Measurements from ENCODE around the gene GPC5.

DNA sequence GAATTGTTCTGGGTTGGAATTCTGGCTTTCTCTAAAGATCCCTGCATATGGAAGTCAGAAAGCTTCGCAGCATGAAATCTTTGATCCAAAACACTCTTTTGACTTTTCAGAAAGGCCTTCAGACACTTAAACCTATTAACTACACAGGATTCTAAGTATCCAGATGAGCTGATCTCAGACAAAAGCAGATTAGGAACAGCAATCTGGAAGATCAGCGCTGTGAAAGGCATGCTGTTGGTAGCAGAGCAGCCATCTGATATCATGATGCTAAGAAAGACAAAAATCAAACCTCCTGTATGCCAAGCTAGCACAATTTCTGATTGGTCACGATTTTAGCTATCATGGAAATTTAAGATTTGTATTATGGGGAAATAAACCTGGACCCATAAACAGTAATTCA, 589.9 kb downstream of the GPC5 start:
- TF ChIP-seq EZH2phosphoT487 (IDR thresholded peaks at IDR 0.05; ENCODE audit: insufficient read depth, low read depth): no peak
- no peak for TF ChIP-seq EZH2 (IDR thresholded peaks at IDR 0.05; ENCODE audit: insufficient read depth, poor library complexity, severe bottlenecking)

All from GM23248 (cell line).